ENCODE data around the gene CKAP2L.

DNA sequence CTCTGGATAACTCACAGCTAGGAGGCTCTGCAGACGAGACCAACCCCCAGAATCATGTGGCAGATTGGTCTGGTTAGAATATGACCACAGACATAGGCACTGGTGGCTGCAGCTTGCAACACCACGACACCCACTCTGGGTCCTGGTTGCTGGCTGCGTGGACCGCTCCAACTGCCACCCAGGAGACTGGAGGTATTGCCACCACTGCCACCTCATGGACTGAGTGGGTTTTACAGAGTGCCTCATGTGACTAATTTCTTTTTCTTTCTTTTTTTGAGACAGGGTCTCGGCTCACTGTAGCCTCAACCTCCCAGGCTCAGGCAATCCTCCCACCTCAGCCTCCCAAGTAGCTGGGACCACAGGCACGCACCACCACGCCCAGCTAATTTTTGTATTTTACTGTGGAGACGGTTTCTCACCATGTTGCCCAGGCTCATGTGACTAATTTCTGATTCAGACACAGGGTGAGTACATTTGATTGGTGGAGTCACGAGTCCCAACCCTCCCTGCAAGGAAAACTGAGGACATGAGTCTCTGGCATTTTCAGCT lies 73.5 kb downstream of the CKAP2L start:
- TF ChIP-seq, protein P1, sequence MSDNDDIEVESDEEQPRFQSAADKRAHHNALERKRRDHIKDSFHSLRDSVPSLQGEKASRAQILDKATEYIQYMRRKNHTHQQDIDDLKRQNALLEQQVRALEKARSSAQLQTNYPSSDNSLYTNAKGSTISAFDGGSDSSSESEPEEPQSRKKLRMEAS (IDR thresholded peaks at IDR 0.05) = no peak
- no peak for TF ChIP-seq NFIC (IDR thresholded peaks at IDR 0.05)
- TF ChIP-seq, protein P2, sequence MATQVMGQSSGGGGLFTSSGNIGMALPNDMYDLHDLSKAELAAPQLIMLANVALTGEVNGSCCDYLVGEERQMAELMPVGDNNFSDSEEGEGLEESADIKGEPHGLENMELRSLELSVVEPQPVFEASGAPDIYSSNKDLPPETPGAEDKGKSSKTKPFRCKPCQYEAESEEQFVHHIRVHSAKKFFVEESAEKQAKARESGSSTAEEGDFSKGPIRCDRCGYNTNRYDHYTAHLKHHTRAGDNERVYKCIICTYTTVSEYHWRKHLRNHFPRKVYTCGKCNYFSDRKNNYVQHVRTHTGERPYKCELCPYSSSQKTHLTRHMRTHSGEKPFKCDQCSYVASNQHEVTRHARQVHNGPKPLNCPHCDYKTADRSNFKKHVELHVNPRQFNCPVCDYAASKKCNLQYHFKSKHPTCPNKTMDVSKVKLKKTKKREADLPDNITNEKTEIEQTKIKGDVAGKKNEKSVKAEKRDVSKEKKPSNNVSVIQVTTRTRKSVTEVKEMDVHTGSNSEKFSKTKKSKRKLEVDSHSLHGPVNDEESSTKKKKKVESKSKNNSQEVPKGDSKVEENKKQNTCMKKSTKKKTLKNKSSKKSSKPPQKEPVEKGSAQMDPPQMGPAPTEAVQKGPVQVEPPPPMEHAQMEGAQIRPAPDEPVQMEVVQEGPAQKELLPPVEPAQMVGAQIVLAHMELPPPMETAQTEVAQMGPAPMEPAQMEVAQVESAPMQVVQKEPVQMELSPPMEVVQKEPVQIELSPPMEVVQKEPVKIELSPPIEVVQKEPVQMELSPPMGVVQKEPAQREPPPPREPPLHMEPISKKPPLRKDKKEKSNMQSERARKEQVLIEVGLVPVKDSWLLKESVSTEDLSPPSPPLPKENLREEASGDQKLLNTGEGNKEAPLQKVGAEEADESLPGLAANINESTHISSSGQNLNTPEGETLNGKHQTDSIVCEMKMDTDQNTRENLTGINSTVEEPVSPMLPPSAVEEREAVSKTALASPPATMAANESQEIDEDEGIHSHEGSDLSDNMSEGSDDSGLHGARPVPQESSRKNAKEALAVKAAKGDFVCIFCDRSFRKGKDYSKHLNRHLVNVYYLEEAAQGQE (IDR thresholded peaks at IDR 0.05; ENCODE audit: low read depth) = no peak
- TF ChIP-seq YY1 (IDR thresholded peaks at IDR 0.05; ENCODE audit: low read depth) = no peak
- TF ChIP-seq EP300 (IDR thresholded peaks at IDR 0.05; ENCODE audit: borderline replicate concordance) = no peak
- TF ChIP-seq CEBPB (IDR thresholded peaks at IDR 0.05) = no peak
- TF ChIP-seq CREB1 (IDR thresholded peaks at IDR 0.05; ENCODE audit: low read depth) = no peak
- peak; percentile 65 for TF ChIP-seq RAD21 (IDR thresholded peaks at IDR 0.05; ENCODE audit: low read depth)
- no peak for TF ChIP-seq TAF1 (IDR thresholded peaks at IDR 0.05; ENCODE audit: low read depth)
- TF ChIP-seq, protein P3, sequence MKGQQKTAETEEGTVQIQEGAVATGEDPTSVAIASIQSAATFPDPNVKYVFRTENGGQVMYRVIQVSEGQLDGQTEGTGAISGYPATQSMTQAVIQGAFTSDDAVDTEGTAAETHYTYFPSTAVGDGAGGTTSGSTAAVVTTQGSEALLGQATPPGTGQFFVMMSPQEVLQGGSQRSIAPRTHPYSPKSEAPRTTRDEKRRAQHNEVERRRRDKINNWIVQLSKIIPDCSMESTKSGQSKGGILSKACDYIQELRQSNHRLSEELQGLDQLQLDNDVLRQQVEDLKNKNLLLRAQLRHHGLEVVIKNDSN (IDR thresholded peaks at IDR 0.05) = peak; percentile 60
- TF ChIP-seq TEAD4 (IDR thresholded peaks at IDR 0.05) = no peak
- no peak for TF ChIP-seq TCF12 (IDR thresholded peaks at IDR 0.05; ENCODE audit: low read depth)
